ACC112 (cell line): ENCODE data around the gene AUTS2.

Source experiments
- H2AFZ ChIP-seq: fragments of 200-600 bp; sonication (generic); one replicate; pipeline ENCODE4 v1.6.0; 2017; ENCODE audit warnings: antibody characterized with exemption, low read length; ENCODE audit not compliant: unreplicated experiment
- H3K27ac ChIP-seq: fragments of 200-600 bp; sonication (generic); 2 replicates; pipeline ENCODE4 v1.5.1; 2014; ENCODE audit warnings: low read depth, mild to moderate bottlenecking, antibody characterized with exemption, low read length, moderate library complexity
- H3K27me3 ChIP-seq: fragments of 200-600 bp; sonication (generic); 2 replicates; pipeline ENCODE4 v1.6.1; 2014; ENCODE audit warnings: mild to moderate bottlenecking, antibody characterized with exemption, low read length, moderate library complexity, mixed read lengths; ENCODE audit not compliant: insufficient read depth
- H3K36me3 ChIP-seq: fragments of 200-600 bp; sonication (generic); 2 replicates; pipeline ENCODE4 v1.6.1; 2016; ENCODE audit warnings: mild to moderate bottlenecking, antibody characterized with exemption, low read length, moderate library complexity, mixed read lengths; ENCODE audit not compliant: insufficient read depth
- H3K4me1 ChIP-seq: fragments of 200-600 bp; sonication (generic); one replicate; pipeline ENCODE4 v1.6.1; 2016; ENCODE audit warnings: low read length, mixed read lengths; ENCODE audit not compliant: insufficient read depth, unreplicated experiment, control insufficient read depth
- H3K4me3 ChIP-seq: fragments of 200-600 bp; sonication (generic); 2 replicates; pipeline ENCODE4 v1.5.1; 2014; ENCODE audit warnings: mild to moderate bottlenecking, low read depth, low read length
- H3K79me2 ChIP-seq: fragments of 200-600 bp; sonication (generic); one replicate; pipeline ENCODE4 v1.6.0; 2016; ENCODE audit warnings: low read length; ENCODE audit not compliant: control insufficient read depth, unreplicated experiment, insufficient read depth

AUTS2 gene

DNA sequence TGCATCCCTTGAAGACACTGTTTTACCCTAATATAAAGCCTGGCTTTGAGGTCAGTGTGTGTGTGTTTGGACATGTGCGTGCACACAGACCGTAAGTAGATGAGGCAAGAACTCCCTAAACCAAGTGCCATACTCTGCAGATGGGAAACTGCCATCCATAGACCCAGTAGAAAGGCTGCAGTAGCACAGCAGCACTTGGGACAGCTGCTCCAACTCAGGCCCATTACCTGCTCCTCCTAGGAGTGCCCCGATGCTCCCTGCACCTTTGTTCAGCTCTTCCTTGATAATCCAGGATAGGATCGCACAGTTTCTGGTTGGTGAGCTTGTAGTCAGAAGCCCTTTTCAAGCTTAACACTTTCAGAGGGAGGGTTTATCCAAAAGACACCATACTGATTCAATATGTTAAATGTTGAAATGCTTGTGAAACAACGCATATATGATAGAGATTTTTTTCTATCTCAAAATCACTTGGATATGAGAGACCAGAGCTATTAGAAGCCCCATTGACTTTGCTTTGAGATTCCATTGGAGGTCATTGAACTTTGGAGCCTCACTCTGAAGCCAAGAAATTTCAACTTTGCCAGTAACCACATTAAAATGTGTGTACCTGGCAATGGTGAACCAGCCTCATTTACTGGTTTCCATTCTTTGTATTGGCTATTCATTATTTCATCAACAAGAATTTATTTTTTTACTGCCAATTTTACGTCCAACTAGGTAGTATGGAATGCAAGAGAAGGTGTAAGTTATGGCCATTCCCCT, 776.7 kb downstream of the AUTS2 start:
- Histone ChIP-seq H3K4me3 (no peak overlapping the region), H3K79me2 (no peaks in the 10 kb centered on the region), H2AFZ (no peak overlapping the region), H3K27ac (no peak overlapping the region), H3K4me1 (no peaks in the 10 kb centered on the region), H3K27me3 (no peaks in the 10 kb centered on the region), H3K36me3 (no peaks in the 10 kb centered on the region)

GRCh38 chr7:70376561-70377031, 778.3 kb downstream of the AUTS2 start:
- no peak overlapping the region for H3K27ac ChIP-seq
- no peaks in the 10 kb centered on the region for H3K36me3 ChIP-seq
- H3K27me3 ChIP-seq: no peaks in the 10 kb centered on the region
- H3K4me1 ChIP-seq: no peaks in the 10 kb centered on the region
- H3K4me3 ChIP-seq: no peak overlapping the region
- H3K79me2 ChIP-seq: no peaks in the 10 kb centered on the region
- no peak overlapping the region for H2AFZ ChIP-seq

GRCh38 chr7:70377957-70378356, 779.7 kb downstream of the AUTS2 start:
- Histone ChIP-seq H3K27ac (no peak overlapping the region), H3K4me3 (no peak overlapping the region), H3K36me3 (no peaks in the 10 kb centered on the region)

GRCh38 chr7:70379210-70379609, 780.9 kb downstream of the AUTS2 start:
- Histone ChIP-seq H3K36me3 (no peaks in the 10 kb centered on the region), H3K27me3 (no peaks in the 10 kb centered on the region), H3K79me2 (no peaks in the 10 kb centered on the region), H3K4me1 (no peaks in the 10 kb centered on the region), H3K4me3 (no peak overlapping the region), H3K27ac (no peak overlapping the region), H2AFZ (no peak overlapping the region)

More at GRCh38 chr7:70377957-70378356, 779.7 kb downstream of the AUTS2 start:
- Histone ChIP-seq H3K27me3 (no peaks in the 10 kb centered on the region), H3K4me1 (no peaks in the 10 kb centered on the region), H3K79me2 (no peaks in the 10 kb centered on the region), H2AFZ (no peak overlapping the region)

DNA sequence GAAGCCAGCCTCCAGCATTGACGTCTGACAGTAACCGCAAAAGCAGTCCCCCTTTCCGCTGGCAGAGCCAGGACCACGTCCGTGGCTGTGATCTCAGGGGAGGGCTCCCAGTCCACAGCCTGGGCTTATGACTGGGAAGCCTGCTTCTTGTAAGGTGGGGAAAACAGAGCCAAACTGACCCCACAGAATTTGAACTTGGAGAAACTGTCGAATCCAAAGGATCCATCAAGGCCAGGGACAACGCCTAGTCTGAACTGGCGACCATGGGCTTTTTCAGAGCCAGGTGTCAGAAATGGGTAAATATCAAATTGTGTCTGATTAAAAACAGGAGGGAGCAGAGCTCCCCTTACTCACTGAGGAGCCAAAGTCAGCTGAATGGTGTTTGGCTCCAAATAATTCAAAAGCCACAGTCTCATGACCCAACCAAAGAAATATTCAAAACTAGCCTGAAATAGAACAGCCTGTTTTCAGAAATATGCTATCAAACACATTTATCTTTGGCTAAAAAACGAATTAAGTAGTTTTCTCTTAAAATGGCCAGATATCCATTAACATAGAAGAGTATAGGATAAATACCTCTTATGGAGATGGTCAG, 782.2 kb downstream of the AUTS2 start:
- no peak overlapping the region for H2AFZ ChIP-seq
- no peaks in the 10 kb centered on the region for H3K27me3 ChIP-seq
- no peak overlapping the region for H3K27ac ChIP-seq
- no peaks in the 10 kb centered on the region for H3K36me3 ChIP-seq
- H3K79me2 ChIP-seq: no peaks in the 10 kb centered on the region
- no peak overlapping the region for H3K4me3 ChIP-seq
- H3K4me1 ChIP-seq: no peaks in the 10 kb centered on the region

DNA sequence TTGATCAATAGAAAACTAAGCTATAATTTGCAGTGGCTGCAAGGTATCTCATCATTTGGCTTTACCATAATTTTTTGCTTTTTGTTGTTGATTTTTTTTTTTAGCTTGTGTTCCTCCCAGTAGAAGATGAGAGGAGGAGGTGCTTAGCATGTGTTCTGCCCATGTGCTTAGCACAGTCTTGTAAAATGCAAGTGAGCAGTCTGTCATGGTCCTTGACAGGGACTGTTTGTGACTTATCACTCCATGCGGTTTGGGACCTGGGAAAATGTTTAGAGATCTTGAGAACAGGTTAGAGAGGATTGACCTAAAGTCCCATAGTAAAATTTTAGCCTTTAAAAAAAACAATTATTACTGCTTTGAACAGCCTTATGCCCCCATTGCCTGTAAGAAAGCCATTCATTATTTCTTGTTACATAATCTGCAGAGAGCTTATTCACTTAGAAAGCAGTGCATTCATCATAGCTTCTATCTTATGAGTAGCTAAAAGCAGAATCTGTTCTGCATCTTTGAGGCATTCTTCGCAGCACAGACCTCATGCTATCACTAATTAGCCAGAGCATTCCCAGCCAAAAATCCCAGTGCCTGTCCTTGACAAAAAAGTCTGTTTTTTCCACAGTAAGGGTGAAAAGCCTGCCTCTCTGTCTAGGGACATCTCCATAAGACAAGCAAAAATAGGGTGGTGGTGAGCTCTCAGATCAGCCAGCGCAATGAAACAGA, 784.9 kb downstream of the AUTS2 start:
- no peaks in the 10 kb centered on the region for H3K36me3 ChIP-seq
- no peaks in the 10 kb centered on the region for H3K79me2 ChIP-seq
- H3K4me1 ChIP-seq: no peaks in the 10 kb centered on the region
- H2AFZ ChIP-seq: no peak overlapping the region
- H3K27me3 ChIP-seq: no peaks in the 10 kb centered on the region
- no peak overlapping the region for H3K4me3 ChIP-seq
- H3K27ac ChIP-seq: no peak overlapping the region

GRCh38 chr7:70384024-70384423, 785.7 kb downstream of the AUTS2 start:
- no peaks in the 10 kb centered on the region for H3K79me2 ChIP-seq
- no peaks in the 10 kb centered on the region for H3K27me3 ChIP-seq
- H3K4me1 ChIP-seq: no peaks in the 10 kb centered on the region
- no peak overlapping the region for H2AFZ ChIP-seq
- H3K27ac ChIP-seq: no peak overlapping the region
- H3K4me3 ChIP-seq: no peak overlapping the region
- H3K36me3 ChIP-seq: no peaks in the 10 kb centered on the region

DNA sequence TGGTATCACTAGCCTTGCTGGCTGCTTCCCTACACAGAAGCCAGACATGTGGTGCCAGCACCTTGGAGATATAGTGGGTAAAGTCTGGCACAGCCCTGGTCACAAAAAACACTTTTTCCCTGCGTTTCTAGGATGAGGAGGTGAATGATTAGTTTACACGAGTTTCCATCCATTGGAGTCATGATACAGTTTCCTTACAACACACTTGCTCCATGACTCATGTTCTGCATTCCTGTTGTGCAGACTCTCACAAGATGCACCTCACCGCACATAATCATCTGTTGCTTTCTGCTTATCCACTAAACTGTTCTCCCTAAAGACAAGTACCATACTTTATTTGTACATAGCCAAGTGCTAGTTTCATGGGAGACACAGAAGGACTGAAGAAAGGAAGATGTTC, 786.6 kb downstream of the AUTS2 start:
- H3K27me3 ChIP-seq: no peaks in the 10 kb centered on the region
- H3K79me2 ChIP-seq: no peaks in the 10 kb centered on the region
- H2AFZ ChIP-seq: no peak overlapping the region
- H3K27ac ChIP-seq: no peak overlapping the region
- no peaks in the 10 kb centered on the region for H3K36me3 ChIP-seq
- no peaks in the 10 kb centered on the region for H3K4me1 ChIP-seq
- no peak overlapping the region for H3K4me3 ChIP-seq

- Histone ChIP-seq H2AFZ (no peak overlapping the region), H3K36me3 (no peaks in the 10 kb centered on the region), H3K27me3 (no peaks in the 10 kb centered on the region), H3K4me3 (no peak overlapping the region), H3K4me1 (no peaks in the 10 kb centered on the region), H3K79me2 (no peaks in the 10 kb centered on the region), H3K27ac (no peak overlapping the region)
These were observed 788.9 kb downstream of the AUTS2 start for GRCh38 chr7:70387217-70387616.

- no peaks in the 10 kb centered on the region for H3K79me2 ChIP-seq
- H3K27me3 ChIP-seq: no peaks in the 10 kb centered on the region
- no peaks in the 10 kb centered on the region for H3K4me1 ChIP-seq
- no peak overlapping the region for H3K27ac ChIP-seq
- no peak overlapping the region for H2AFZ ChIP-seq
- no peaks in the 10 kb centered on the region for H3K36me3 ChIP-seq
- H3K4me3 ChIP-seq: no peak overlapping the region
These were observed 791.4 kb downstream of the AUTS2 start for GRCh38 chr7:70389531-70390151.
